Vagina (tissue), 2 donors: ENCODE data around the gene ACTG2.

Experiments used
- CTCF ChIP-seq, 3 experiments: fragments of 450-650 bp in 2 of 3; fragments of 200-600 bp in 1 of 3; sonication (generic) in 1 of 3; IDR thresholded peaks; one replicate each; pipeline ENCODE4 v1.5.1; 2017 to 2019; ENCODE audit warnings: antibody characterized with exemption in 3 of 3, mild to moderate bottlenecking in 2 of 3, moderate library complexity in 2 of 3
- POLR2A ChIP-seq, 2 donors: fragments of 450-650 bp; IDR thresholded peaks; one replicate each; pipeline ENCODE4 v1.6.1; 2017; ENCODE audit warnings: antibody characterized with exemption in 2 of 2, mild to moderate bottlenecking in 2 of 2, moderate library complexity in 2 of 2

GRCh38 chr2:73904952-73905351 is 12.1 kb downstream of the ACTG2 start:
- TF ChIP-seq POLR2A (IDR thresholded peaks at IDR 0.05) = no peak
- no peak for TF ChIP-seq CTCF (IDR thresholded peaks at IDR 0.05)
